Measurements from ENCODE around the gene FHOD3.

FHOD3 gene

DNA sequence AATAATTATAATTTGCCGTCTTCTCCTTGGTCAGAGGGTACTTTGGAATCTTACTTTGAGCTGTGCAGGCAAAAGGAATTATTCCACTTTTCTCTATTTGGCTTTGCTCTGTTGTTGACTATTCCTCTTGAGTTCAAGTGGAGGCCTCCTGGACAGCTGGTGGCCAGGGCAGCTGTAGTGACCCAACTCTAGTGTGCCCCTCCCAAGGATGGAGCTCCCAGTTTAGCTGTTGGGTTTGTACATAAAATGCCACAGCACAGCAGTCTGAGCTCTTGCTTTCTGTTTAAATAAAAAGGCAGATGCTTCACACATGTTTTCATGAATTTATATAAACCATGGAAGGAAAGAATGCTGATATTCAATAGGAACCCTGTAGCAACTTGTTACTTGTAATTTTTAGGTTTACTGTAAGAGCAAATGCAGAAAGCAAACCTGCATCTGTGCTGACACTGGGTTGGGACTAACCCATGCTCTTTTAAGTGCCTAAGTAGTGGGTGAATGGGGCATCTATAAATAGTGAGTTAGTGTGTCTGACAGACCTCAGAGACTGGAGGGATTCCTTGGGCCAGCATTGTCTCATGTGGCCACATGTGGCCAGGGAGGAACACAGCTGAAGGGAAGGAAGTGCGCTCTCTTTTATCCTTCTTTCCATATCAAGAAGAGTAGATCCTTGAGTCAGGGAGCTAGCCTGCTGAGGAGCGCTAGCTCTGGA is 121.8 kb downstream of the FHOD3 start:
- TF ChIP-seq GATA1 (IDR thresholded peaks at IDR 0.05; ENCODE audit: low read depth, low read length) (no peak), POLR2A (IDR thresholded peaks at IDR 0.05; ENCODE audit: low read length) (no peak)
- DNase-seq = no peak

DNA sequence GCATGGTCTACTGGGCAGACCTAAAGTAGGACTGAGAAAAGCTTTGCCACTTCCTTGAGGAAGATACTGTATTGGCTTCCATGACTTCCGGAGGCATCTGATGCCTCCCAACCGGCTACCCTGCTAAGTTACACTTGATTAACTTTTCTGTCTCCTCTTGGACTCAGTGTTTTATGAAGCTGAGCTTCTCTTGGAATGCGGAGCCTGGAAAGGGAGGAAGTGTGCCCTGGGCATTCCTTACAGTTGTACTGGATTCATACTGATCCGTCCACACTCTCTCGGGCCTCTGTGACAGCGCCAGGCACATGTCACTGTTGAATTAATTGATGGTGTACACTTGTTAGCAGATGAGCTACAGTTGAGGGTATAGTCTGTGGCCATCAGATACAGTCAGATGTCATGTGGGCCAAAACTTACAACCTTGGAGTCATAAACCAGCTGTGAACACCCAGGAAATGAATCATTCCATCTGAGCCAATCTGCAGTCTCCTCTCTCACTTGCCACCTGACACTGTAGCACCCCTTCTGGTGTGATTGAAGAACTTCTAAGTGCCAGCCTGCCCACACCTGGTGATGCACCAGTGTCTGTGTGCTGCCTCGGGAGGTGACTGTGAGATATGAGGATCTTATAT is 122.5 kb downstream of the FHOD3 start:
- TF ChIP-seq POLR2A (IDR thresholded peaks at IDR 0.05; ENCODE audit: low read length) (no peak), GATA1 (IDR thresholded peaks at IDR 0.05; ENCODE audit: low read depth, low read length) (no peak)
- peak in 1 of 2 experiments; percentile 7 for DNase-seq

DNA sequence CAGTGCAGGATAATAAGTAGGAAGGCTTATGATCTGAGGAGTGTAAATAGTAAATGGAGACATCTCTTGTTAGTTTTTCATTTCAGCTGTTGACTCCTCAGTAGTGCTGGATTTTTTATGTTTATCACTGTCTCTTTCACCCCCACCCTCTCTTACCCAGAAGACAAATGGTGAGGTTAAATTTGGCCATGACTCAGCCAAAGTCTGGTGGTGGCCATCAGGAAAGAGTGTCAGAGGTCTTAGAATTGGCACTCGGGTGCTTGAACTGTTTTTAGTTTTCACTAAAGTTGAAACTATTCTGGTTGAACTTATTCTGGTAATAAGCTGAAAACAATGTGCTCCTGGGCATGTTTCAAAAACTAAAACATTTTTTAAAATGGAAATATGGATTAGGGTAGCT is 123.3 kb downstream of the FHOD3 start:
- no peak for DNase-seq

DNA sequence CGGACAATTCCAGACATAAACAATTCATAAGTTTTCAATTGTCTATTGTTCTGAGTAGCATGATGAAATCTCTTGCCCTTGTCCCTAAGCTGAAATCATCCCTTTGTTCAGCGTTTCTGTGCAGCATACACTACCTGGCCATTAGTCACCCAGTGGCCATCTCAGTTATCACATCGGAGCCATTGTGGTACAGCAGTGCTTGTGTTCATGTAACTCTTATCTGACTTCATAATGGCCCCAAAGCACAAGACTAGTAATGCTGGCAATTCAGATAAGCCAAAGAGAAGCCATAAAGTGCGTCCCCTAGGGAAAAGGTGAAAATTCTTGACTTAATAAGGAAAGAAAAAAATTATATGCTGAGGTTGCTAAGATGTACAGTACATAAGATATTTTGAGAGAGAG is 127.2 kb downstream of the FHOD3 start:
- TF ChIP-seq POLR2A (IDR thresholded peaks at IDR 0.05; ENCODE audit: low read length) (no peak), GATA1 (IDR thresholded peaks at IDR 0.05; ENCODE audit: low read depth, low read length) (no peak)
- DNase-seq = no peak

More for the DNA sequence above, 123.3 kb downstream of the FHOD3 start:
- TF ChIP-seq POLR2A (IDR thresholded peaks at IDR 0.05; ENCODE audit: low read length) (no peak), GATA1 (IDR thresholded peaks at IDR 0.05; ENCODE audit: low read depth, low read length) (no peak)

DNA sequence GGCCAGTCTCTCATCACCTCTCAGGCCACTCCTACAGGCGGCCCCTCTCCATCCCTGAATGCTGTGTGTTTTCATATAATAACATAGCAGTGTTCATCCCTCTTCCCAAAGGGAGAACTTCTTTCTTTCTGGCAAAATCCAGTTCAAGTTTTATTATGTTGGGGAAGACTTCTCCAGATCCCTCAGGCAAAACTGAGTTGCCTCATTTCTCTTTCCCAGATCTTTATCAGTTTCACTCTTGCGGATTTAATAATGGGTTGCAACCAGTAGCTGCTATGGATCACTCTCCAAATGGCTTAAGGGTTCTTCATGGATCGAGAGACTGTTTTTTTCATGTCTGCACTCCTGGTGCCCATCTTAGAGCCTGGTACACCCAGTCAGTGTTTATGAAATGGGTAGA is 129.9 kb downstream of the FHOD3 start:
- DNase-seq = no peak
- TF ChIP-seq GATA1 (IDR thresholded peaks at IDR 0.05; ENCODE audit: low read depth, low read length) (no peak), POLR2A (IDR thresholded peaks at IDR 0.05; ENCODE audit: low read length) (no peak)

DNA sequence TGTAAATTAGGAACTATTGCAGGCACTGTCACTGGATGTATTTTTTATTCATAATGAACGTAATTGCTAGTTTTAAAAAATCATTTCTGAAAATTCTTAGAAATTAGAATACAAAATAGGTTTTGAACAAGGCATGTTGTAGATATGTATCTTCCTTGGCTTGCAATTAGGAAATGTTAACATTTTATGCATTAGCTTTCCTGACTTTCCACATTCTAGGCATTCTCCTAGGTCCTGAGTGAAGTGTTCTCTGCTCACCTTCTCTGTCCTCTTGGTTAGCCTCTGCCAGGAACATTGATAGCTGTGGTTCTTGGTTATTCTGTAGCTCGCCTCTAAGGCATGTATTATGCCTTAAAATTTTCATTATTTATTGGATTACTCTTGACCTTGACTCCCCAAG is 130.3 kb downstream of the FHOD3 start:
- TF ChIP-seq GATA1 (IDR thresholded peaks at IDR 0.05; ENCODE audit: low read depth, low read length) (no peak), POLR2A (IDR thresholded peaks at IDR 0.05; ENCODE audit: low read length) (no peak)
- no peak for DNase-seq

DNA sequence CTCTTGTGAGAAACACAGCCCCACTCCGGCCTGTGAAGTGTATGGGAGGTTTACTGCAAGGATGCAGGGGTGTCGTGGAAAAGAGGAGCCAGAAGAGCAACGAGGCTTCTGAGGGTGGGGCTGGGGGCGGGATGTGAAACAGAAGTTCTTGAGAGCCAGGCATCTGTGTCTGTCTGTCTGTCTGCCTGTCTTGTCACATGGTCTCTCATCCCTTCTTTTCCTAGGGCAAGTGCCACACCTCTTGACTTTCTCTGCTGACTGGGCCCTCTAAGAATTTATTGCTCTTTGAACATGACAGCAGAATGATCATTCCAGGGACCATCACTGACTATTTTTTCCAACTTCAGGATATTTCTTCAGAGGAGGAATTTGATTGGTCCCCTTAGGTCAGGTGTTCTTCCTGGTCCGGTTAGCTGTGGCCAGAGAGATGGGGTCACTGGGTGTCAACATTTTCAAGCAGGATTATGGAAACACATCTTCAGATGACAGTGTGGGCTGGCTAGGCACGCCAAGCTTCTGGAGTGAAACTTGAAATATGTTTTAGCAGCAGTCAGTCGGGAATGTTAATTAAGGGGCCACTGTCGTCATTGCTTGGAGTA is 131.0 kb downstream of the FHOD3 start:
- TF ChIP-seq POLR2A (IDR thresholded peaks at IDR 0.05; ENCODE audit: low read length) (no peak), GATA1 (IDR thresholded peaks at IDR 0.05; ENCODE audit: low read depth, low read length) (no peak)

DNA sequence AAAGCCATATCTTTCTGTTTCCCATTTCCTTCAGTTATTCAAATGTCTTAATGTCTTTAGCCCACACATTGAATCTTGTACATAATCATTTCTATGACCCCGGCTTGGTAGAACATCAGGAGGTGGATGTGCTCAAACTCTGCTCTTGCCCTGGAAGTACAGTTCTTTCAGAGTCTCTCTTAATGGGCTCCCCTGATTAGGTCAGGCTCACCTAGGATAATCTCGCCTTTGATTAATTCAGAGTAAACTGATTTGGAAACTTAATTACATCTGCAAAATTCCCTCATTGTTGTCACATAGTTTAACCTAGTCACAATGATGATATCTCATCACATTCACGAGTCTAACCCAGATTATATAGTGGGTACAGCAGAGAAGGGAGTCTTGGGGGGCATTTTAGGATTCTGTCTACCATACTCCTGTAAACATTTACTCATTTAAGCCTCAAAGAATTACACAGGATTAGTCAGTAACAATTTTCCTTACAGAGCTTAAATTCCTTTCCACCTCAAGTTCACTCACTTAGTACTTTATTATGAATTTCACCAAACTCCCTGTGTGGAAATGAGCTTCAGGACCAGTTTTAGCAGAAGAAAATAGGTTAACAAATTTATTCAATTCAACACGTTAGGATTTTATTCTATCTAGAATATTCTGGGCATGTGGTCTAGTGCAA is 135.5 kb downstream of the FHOD3 start:
- DNase-seq = no peak
- TF ChIP-seq POLR2A (IDR thresholded peaks at IDR 0.05; ENCODE audit: low read length) = no peak
- TF ChIP-seq GATA1 (IDR thresholded peaks at IDR 0.05; ENCODE audit: low read depth, low read length) = no peak

More for the DNA sequence above, 131.0 kb downstream of the FHOD3 start:
- no peak for DNase-seq

DNA sequence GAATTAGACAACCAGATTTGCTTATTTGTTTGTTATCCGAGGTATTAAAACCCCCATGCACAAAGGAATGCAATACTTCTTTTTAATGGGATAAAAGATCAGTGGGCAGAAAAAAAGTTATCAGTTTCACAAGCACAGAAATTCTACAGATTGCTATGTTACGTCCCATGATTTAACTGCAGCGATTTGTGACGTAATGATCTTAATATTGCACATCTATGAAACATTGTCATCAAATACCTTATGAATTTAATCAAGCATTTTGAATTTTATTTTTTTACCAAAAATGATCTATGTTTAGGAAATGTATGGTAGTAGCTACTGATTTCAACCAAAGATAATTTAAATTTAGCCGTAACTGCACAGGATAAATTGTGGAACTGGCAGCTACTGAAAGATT is 138.9 kb downstream of the FHOD3 start:
- DNase-seq = no peak
- no peak for TF ChIP-seq GATA1 (IDR thresholded peaks at IDR 0.05; ENCODE audit: low read depth, low read length)
- TF ChIP-seq POLR2A (IDR thresholded peaks at IDR 0.05; ENCODE audit: low read length) = no peak

DNA sequence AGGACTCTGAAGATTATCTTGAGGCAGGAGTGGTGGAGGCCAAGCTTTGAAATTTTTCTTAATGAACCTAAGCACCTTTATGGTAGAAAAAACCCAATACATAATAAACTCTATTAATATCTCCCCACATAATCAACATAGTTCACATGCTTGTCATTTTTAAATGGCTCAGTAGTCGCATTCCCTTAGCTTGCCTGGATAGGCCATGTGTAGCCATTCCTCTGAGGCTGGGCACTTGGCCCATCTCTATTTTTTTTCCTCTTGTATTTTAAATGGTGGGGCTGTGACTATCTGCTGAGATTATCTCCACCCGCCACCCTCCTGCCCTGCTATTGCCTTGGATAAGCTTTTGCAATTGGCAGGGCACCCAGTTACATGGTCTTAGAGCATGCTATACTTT is 143.1 kb downstream of the FHOD3 start:
- no peak for DNase-seq
- no peak for TF ChIP-seq GATA1 (IDR thresholded peaks at IDR 0.05; ENCODE audit: low read depth, low read length)
- no peak for TF ChIP-seq POLR2A (IDR thresholded peaks at IDR 0.05; ENCODE audit: low read length)

DNA sequence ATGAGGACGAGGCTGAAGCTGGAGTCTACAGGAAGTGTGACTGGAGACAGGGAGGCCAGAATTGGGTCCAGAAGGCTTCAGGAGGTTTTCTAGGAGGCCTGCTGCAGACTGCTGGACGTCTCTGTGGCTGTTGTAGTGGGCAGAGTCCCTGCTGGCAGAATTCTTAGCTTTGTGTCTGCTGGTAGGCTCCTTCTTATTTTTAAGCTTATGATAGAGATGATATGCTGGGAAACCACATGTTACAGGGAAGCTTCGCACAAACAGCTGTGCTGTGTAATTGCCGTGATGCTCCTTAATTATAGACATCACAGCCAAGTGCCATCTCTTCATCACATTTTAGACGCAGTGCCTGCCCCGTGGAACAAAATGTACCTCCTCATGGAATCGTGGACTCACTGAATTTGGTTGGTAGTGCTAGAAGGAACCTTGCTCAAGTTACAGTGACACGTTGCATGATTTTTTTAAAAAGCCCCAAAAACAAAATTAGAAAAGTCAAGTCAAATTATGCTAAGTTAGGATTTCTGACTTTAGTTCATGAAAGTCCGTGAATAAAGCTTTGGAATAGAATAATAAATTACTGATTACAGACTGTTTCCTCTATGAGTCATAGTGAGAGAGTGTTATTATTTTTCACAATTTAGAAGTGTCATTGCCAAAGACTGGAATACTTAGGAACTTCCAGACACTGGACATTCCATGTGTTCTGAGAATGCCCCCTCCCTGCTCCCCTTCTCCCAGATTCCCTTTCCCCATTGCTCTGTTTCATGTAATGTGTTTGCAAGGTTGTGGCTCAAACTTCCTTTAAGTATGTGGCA is 144.1 kb downstream of the FHOD3 start:
- TF ChIP-seq GATA1 (IDR thresholded peaks at IDR 0.05; ENCODE audit: low read depth, low read length) (no peak), POLR2A (IDR thresholded peaks at IDR 0.05; ENCODE audit: low read length) (no peak)
- no peak for DNase-seq

DNA sequence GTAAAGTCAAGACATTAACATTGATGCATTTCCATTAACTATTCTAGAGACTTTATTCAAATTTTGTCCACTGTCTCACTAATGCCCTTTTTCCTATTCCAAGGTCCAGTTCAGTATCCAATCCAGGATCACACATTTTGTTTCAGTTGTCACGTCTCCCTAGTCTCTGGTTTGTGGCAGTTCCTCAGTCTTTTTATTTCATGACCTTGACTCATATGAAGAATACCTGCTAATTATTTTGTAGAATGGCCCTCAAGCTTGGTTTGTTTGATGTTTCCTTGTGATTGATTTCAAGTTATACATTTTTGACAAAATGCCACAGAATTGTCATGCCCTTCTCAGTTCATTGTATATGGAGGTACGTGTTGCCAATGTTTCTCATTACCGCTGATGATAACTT is 145.2 kb downstream of the FHOD3 start:
- DNase-seq = no peak
- TF ChIP-seq GATA1 (IDR thresholded peaks at IDR 0.05; ENCODE audit: low read depth, low read length) = no peak
- TF ChIP-seq POLR2A (IDR thresholded peaks at IDR 0.05; ENCODE audit: low read length) = no peak

DNA sequence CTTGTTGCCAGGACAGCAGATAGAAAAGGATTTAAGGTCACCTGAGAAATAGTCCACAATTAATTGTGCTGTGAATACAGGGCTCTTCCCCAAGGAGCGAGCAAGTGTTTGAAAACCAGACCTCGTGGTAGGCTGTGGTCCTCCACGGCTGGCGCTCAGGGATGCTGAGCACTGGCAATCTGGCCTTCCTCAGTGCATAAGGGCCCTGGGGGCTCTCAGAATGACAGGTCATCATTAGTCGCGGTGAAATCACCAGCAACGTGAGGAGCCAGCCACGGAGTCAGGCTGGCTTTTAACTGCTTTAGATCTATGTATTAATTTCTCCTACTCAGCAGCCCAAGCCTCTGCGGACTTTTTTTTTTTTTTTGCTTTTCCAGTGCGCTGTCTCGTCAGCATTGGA is 148.5 kb downstream of the FHOD3 start:
- DNase-seq = no peak
- no peak for TF ChIP-seq GATA1 (IDR thresholded peaks at IDR 0.05; ENCODE audit: low read depth, low read length)
- TF ChIP-seq POLR2A (IDR thresholded peaks at IDR 0.05; ENCODE audit: low read length) = no peak
